H1 (cell line): ENCODE results near the gene KIF27. TPM values are rescaled to one million over a fixed set of nuclear protein-coding genes. Genes with fewer than 3 reads are reported as not detected.
"Not testable (repeated sequence)": the region's sequence is repeated elsewhere in the genome, so short reads cannot be mapped to it uniquely, and the experiment has no call there.

Experiments used
- CTCF ChIA-PET: fragments of 300-600 bp; sonication (Branson Sonifier 250); formaldehyde crosslinking; loops from one replicate; lab custom pipeline; 2021; ENCODE audit not compliant: partially characterized antibody; lab: Charles Lee
- POLR2A ChIA-PET: fragments of 300-600 bp; sonication (Branson Sonifier 250); formaldehyde crosslinking; loops from one replicate; lab custom pipeline; 2021; ENCODE audit warnings: inconsistent platforms; ENCODE audit not compliant: partially characterized antibody; lab: Charles Lee
- DNase-seq, 2 experiments: peaks; one replicate each; pipeline versions ENCODE4 v3.0.0 to v3.0.0-alpha.2; 2010 to 2022; ENCODE audit warnings: low spot score in 2 of 2, low read depth in 1 of 2, mixed read lengths in 1 of 2
- FAIRE-seq: peaks from 2 replicates; lab custom pipeline; 2011; peaks lifted over from hg19 to GRCh38; lab: Jason Lieb, UNC
- H2AFZ ChIP-seq: 2 replicates; pipeline ENCODE4 v1.8.1; 2012; ENCODE audit warnings: low read length, inconsistent platforms
- H2AK5ac ChIP-seq: 2 replicates; pipeline ENCODE4 v1.6.1; 2013; ENCODE audit warnings: low read depth, low read length
- H2BK120ac ChIP-seq: replicated peaks from 2 replicates; pipeline ENCODE3; 2013; ENCODE audit warnings: low read depth, low read length, inconsistent platforms
- H2BK12ac ChIP-seq: 2 replicates; pipeline ENCODE4 v1.6.1; 2013; ENCODE audit warnings: low read depth, low read length
- H2BK15ac ChIP-seq: 2 replicates; pipeline ENCODE4 v1.6.1; 2013; ENCODE audit warnings: low read length
- H2BK20ac ChIP-seq: 2 replicates; pipeline ENCODE4 v1.6.1; 2013; ENCODE audit warnings: low read length
- H2BK5ac ChIP-seq: 2 replicates; pipeline ENCODE4 v1.6.1; 2013; ENCODE audit warnings: low read depth, low read length
- H3K14ac ChIP-seq: 2 replicates; pipeline ENCODE4 v1.6.1; 2013; ENCODE audit warnings: inconsistent platforms; ENCODE audit not compliant: insufficient read length
- H3K18ac ChIP-seq: 2 replicates; pipeline ENCODE4 v1.6.1; 2013; ENCODE audit warnings: low read length; ENCODE audit errors: extremely low read depth
- H3K23ac ChIP-seq: 2 replicates; pipeline ENCODE4 v1.6.1; 2013; ENCODE audit warnings: inconsistent platforms; ENCODE audit not compliant: insufficient read length
- H3K23me2 ChIP-seq: 2 replicates; pipeline ENCODE4 v1.6.1; 2013; ENCODE audit warnings: low read depth, low read length
- H3K27ac ChIP-seq: 2 replicates; pipeline ENCODE4 v1.6.1; 2011; ENCODE audit warnings: low read depth, low read length, inconsistent platforms
- H3K27me3 ChIP-seq, 4 experiments: replicated peaks in 1 of 4; 1 replicate in 1 of 4; 2 replicates in 3 of 4; pipeline versions ENCODE4 v1.6.1 to v1.8.1; 2011 to 2013; ENCODE audit warnings: low read length in 3 of 4, mild to moderate bottlenecking in 3 of 4, inconsistent platforms in 2 of 4, mixed read lengths in 2 of 4, moderate library complexity in 1 of 4; ENCODE audit not compliant: control insufficient read depth in 3 of 4, insufficient read depth in 3 of 4; ENCODE audit errors: extremely low read depth in 1 of 4
- H3K36me3 ChIP-seq, 4 experiments: 2 replicates each; pipeline versions ENCODE4 v1.6.1 to v1.8.1; 2011 to 2013; ENCODE audit warnings: mild to moderate bottlenecking in 4 of 4, low read length in 3 of 4, moderate library complexity in 2 of 4, control low read depth in 1 of 4, inconsistent platforms in 1 of 4; ENCODE audit not compliant: insufficient read depth in 4 of 4, control insufficient read depth in 2 of 4
- H3K4ac ChIP-seq: replicated peaks from 2 replicates; pipeline ENCODE3; 2013; ENCODE audit warnings: low read length, low read depth, mixed read lengths, inconsistent platforms; ENCODE audit not compliant: insufficient read length
- H3K4me1 ChIP-seq, 4 experiments: replicated peaks in 1 of 4; 1 replicate in 1 of 4; 2 replicates in 3 of 4; pipeline versions ENCODE4 v1.6.1 to v1.8.1; 2011 to 2013; ENCODE audit warnings: low read length in 3 of 4, inconsistent platforms in 2 of 4, mixed read lengths in 1 of 4; ENCODE audit not compliant: insufficient read depth in 4 of 4, control insufficient read depth in 3 of 4
- H3K4me2 ChIP-seq, 2 experiments: 2 replicates each; pipeline versions ENCODE4 v1.6.1 to v1.8.1; 2011 to 2013; ENCODE audit warnings: low read depth in 2 of 2, low read length in 2 of 2, control low read depth in 1 of 2, inconsistent platforms in 1 of 2, mild to moderate bottlenecking in 1 of 2; ENCODE audit not compliant: insufficient read depth in 1 of 2
- H3K4me3 ChIP-seq, 4 experiments: fragments of 200-600, 300-600 bp in 1 of 4; sonication (generic), shearing (Covaris generic), sonication (Bioruptor Twin) in 1 of 4; 2 replicates each; pipeline versions ENCODE4 v1.5.1 to v1.8.1; 2011 to 2016; ENCODE audit warnings: low read length in 4 of 4, low read depth in 3 of 4, control low read depth in 2 of 4, inconsistent platforms in 2 of 4, mild to moderate bottlenecking in 2 of 4, mixed read lengths in 1 of 4, moderate library complexity in 1 of 4; ENCODE audit not compliant: insufficient read depth in 2 of 4; ENCODE audit errors: extremely low read depth in 1 of 4
- H3K56ac ChIP-seq: replicated peaks from 2 replicates; pipeline ENCODE3; 2013; ENCODE audit warnings: low read depth, mild to moderate bottlenecking, mixed read lengths, low read length, inconsistent platforms; ENCODE audit not compliant: insufficient read length
- H3K79me1 ChIP-seq: 2 replicates; pipeline ENCODE4 v1.6.1; 2013; ENCODE audit warnings: low read depth, low read length, control low read depth
- H3K79me2 ChIP-seq, 2 experiments: 2 replicates each; pipeline versions ENCODE4 v1.6.1 to v1.8.1; 2012 to 2013; ENCODE audit warnings: low read length in 2 of 2, mild to moderate bottlenecking in 2 of 2, inconsistent platforms in 1 of 2; ENCODE audit not compliant: insufficient read depth in 2 of 2, control insufficient read depth in 1 of 2
- H3K9ac ChIP-seq, 4 experiments: replicated peaks in 1 of 4; 1 replicate in 1 of 4; 2 replicates in 3 of 4; pipeline versions ENCODE4 v1.6.1 to v1.8.1; 2011 to 2013; ENCODE audit warnings: low read depth in 3 of 4, low read length in 3 of 4, control low read depth in 2 of 4, mild to moderate bottlenecking in 2 of 4, moderate library complexity in 2 of 4, inconsistent platforms in 1 of 4; ENCODE audit errors: extremely low read depth in 1 of 4
- H3K9me3 ChIP-seq, 2 experiments: 2 replicates each; pipeline versions ENCODE4 v1.6.1 to v1.8.1; 2012 to 2013; ENCODE audit warnings: mild to moderate bottlenecking in 2 of 2, moderate library complexity in 2 of 2, control low read depth in 1 of 2, inconsistent platforms in 1 of 2, low read depth in 1 of 2, low read length in 1 of 2, mixed read lengths in 1 of 2; ENCODE audit not compliant: insufficient read depth in 2 of 2
- H4K20me1 ChIP-seq, 2 experiments: replicated peaks in 1 of 2; 2 replicates each; pipeline versions ENCODE3 to v1.8.1; 2011 to 2013; ENCODE audit warnings: inconsistent platforms in 2 of 2, low read length in 2 of 2, mild to moderate bottlenecking in 1 of 2; ENCODE audit not compliant: insufficient read depth in 2 of 2, control insufficient read depth in 1 of 2
- H4K5ac ChIP-seq: 2 replicates; pipeline ENCODE4 v1.6.1; 2013; ENCODE audit warnings: low read length, low read depth, mixed read lengths, inconsistent platforms; ENCODE audit not compliant: insufficient read length
- H4K8ac ChIP-seq: 2 replicates; pipeline ENCODE4 v1.8.0; 2013; ENCODE audit warnings: mild to moderate bottlenecking, moderate library complexity, low read length, inconsistent platforms; ENCODE audit not compliant: insufficient read depth; ENCODE audit errors: extremely low read depth
- H4K91ac ChIP-seq: replicated peaks from 2 replicates; pipeline ENCODE3; 2013; ENCODE audit warnings: low read length, mixed read lengths, inconsistent platforms; ENCODE audit not compliant: insufficient read length
- RBBP5 ChIP-seq: IDR thresholded peaks from 2 replicates; pipeline ENCODE4 v1.7.1; 2012; ENCODE audit warnings: low read depth, mild to moderate bottlenecking, inconsistent platforms, low read length, moderate library complexity, borderline replicate concordance
- WGBS, 2 experiments: shearing (Covaris generic) in 1 of 2; methylation state at CpG; one replicate each; pipeline versions ENCODE4 v1.1.6 to v1.1.7; 2013 to 2015; ENCODE audit warnings: low lambda C conversion rate in 2 of 2, mixed read lengths in 2 of 2, inconsistent platforms in 1 of 2, low coverage in 1 of 2, missing lambda C conversion rate in 1 of 2; ENCODE audit not compliant: insufficient replicate concordance in 2 of 2, insufficient coverage in 1 of 2, insufficient read length in 1 of 2; ENCODE audit errors: extremely low coverage in 1 of 2, missing lambda C conversion rate in 1 of 2; 5-methylcytosine and 5-hydroxymethylcytosine counted together
- polyA plus RNA-seq, 7 experiments: library from polyadenylated mRNA; depleted of rRNA in 3 of 7; stranded (reverse) in 5 of 7; unstranded in 2 of 7; fragments of >200 nt in 5 of 7; fragments of 200-250 nt in 2 of 7; gene quantifications; 1 replicate in 5 of 7; 2 replicates in 1 of 7; 4 replicates in 1 of 7; pipeline versions ENCODE4 v1.2.1 to v1.2.3, GENCODE V29; 2011 to 2013; ENCODE audit warnings: missing spikeins in 2 of 7, mixed read lengths in 2 of 7
- total RNA-seq: library from RNA; stranded (reverse); fragmentation: NEBNext Ultra II Directional; extraction: Animal tissue kit (Norgen Biotek cat#: 25700); gene quantifications from 2 replicates; pipeline ENCODE4 v1.2.1, GENCODE V29; 2021

KIF27 gene
- total and polyA plus RNA-seq, 2 of the 8 experiments (the other 6 are each of a cell fraction or from before 2014, with no cell fraction given): 0.47 to 7.0 TPM

DNA sequence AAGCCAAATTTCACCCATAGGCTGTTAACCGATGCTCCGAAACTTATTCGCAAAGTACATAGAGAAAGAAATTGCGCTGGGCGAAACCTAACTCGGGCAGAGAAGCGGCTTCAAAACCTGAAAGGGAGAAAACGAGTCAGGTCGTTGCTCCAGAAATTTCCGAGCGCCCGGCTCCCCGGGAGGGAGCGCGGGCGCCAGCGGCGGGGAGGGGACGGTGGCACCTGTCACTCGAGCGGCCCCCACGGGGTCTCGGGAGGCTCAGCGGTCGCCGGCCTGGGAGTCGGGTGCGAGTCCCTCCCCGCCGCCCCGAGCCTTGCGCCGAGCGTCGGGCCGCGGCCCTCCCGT is 104.2 kb downstream of the KIF27 start:
- CTCF ChIA-PET, H3K27ac ChIP-seq, H3K36me3 ChIP-seq, H3K79me1 ChIP-seq, H2BK120ac ChIP-seq, H2BK12ac ChIP-seq, H4K5ac ChIP-seq, H3K14ac ChIP-seq, H4K20me1 ChIP-seq, H3K27me3 ChIP-seq, H3K4me1 ChIP-seq, H3K18ac ChIP-seq, H2BK20ac ChIP-seq, H4K91ac ChIP-seq, H3K23me2 ChIP-seq, H3K56ac ChIP-seq, H4K8ac ChIP-seq, H2BK5ac ChIP-seq, H3K9me3 ChIP-seq, H2AFZ ChIP-seq, FAIRE-seq, DNase-seq, H2AK5ac ChIP-seq, H2BK15ac ChIP-seq, POLR2A ChIA-PET, H3K23ac ChIP-seq, H3K4ac ChIP-seq, H3K79me2 ChIP-seq: not testable (repeated sequence)
- peak overlapping the region; percentile 60 to 65 for H3K4me2 ChIP-seq
- peak overlapping the region; percentile 38 to 76 (median 58) for H3K4me3 ChIP-seq
- H3K9ac ChIP-seq: peak overlapping the region in 1 of 4 experiments; percentile 49; a peak in 1 of 7 replicates
- 6% methylated on average over 8 of the region's 38 CpGs; no CpG with 5 or more reads in 1 of the 2 experiments for WGBS, 2 experiments
- TF ChIP-seq RBBP5: peak; percentile 52; the same call in 1 of the 2 replicates

DNA sequence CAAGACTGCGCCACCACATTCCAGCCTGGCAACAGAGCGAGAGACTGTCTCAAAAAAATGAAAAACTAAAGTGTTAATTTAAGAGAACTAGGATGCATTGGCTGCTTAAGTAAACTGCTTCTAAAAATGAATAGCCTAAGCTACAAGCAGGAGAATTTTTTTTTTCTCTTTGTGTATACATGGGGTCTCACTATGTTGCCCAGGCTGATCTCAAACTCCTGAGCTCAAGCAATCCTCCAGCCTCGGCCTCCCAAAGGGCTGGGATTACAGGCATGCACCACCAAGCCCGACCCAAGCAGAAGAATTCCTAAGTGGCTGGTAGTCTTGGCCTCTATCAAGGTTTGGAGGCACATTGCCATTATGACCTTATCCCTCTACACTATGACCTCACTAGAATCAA is 106.1 kb downstream of the KIF27 start:
- H3K14ac ChIP-seq, H3K79me2 ChIP-seq, H3K27me3 ChIP-seq, H2BK5ac ChIP-seq, POLR2A ChIA-PET, H2AK5ac ChIP-seq, H2BK15ac ChIP-seq, H3K27ac ChIP-seq, H2BK12ac ChIP-seq, H3K4ac ChIP-seq, FAIRE-seq, H4K8ac ChIP-seq, H3K9ac ChIP-seq, H2AFZ ChIP-seq, H4K91ac ChIP-seq, H3K4me2 ChIP-seq, H3K4me1 ChIP-seq, H4K5ac ChIP-seq, H3K18ac ChIP-seq, H3K23me2 ChIP-seq, H2BK20ac ChIP-seq, H3K9me3 ChIP-seq, H4K20me1 ChIP-seq, H3K56ac ChIP-seq, DNase-seq, H3K4me3 ChIP-seq, H3K79me1 ChIP-seq, H3K36me3 ChIP-seq, H3K23ac ChIP-seq, H2BK120ac ChIP-seq: not testable (repeated sequence)
- WGBS, 2 experiments: 89% methylated on average over 4 of the region's 4 CpGs; no CpG with 5 or more reads in 1 of the 2 experiments
- CTCF ChIA-PET: interaction anchor here (0.6 kb wide), 1 partner anchor 104 kb away, joined by 3 read pairs; no protein-coding TSS in a partner anchor
